ENCODE data around the gene NTM.

Gene NTM

DNA sequence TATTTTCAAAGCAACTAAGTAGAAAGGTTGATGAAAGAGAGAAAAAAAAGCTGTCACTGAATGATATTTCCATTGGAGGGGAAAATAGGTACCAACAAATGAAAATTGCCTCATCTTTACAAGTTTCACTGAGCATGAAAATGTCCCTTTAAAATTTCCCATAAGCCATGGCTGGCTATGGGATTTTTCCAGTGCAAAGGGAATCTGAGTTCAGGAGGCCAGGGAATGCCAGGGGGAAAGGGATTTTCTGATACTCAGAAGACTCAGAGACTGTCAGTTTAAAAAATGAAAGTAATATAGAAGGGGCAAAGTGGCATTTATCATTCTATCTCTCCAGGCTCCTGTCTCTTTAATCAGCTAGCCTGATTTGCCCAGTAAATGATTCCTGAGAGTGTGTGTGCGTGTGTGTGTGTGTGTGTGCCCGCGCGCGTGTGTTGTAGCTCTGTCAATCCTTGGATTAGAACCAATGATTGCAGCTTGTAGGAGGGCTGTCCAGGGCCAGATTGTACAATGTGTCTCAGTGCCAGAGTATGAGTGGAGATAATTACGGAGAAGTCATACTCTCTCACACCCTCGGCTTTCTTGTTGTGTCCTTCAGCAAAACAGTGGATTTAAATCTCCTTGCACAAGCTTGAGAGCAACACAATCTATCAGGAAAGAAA is at the start of gene NTM:
NTM (plus strand) TSS at position 526 of the 662 bp plus-strand sequence.
- Histone ChIP-seq H3K27me3 (ENCODE audit: control insufficient read depth, insufficient read depth, low read length) (no peaks in the 10 kb centered on the region), H3K27ac (no peak within 1 kb of the TSS), H3K4me1 (peaks cover 4% of the 10 kb centered on the region), H3K9me3 (ENCODE audit: control insufficient read depth, low read length) (no peaks in the 10 kb centered on the region), H3K4me3 (ENCODE audit: low read depth, low read length) (peak within 1 kb of the TSS; percentile 58), H2AFZ (peak within 1 kb of the TSS; percentile 3), H3K79me2 (no peaks in the 10 kb centered on the region), H3K4me2 (ENCODE audit: low read length) (peak within 1 kb of the TSS; percentile 62), H3K36me3 (ENCODE audit: control insufficient read depth, insufficient read depth, low read length) (no peaks in the 10 kb centered on the region), H3K9ac (no peak within 1 kb of the TSS)
- TF ChIP-seq, protein P1, sequence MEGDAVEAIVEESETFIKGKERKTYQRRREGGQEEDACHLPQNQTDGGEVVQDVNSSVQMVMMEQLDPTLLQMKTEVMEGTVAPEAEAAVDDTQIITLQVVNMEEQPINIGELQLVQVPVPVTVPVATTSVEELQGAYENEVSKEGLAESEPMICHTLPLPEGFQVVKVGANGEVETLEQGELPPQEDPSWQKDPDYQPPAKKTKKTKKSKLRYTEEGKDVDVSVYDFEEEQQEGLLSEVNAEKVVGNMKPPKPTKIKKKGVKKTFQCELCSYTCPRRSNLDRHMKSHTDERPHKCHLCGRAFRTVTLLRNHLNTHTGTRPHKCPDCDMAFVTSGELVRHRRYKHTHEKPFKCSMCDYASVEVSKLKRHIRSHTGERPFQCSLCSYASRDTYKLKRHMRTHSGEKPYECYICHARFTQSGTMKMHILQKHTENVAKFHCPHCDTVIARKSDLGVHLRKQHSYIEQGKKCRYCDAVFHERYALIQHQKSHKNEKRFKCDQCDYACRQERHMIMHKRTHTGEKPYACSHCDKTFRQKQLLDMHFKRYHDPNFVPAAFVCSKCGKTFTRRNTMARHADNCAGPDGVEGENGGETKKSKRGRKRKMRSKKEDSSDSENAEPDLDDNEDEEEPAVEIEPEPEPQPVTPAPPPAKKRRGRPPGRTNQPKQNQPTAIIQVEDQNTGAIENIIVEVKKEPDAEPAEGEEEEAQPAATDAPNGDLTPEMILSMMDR (IDR thresholded peaks at IDR 0.05): no peak

DNA sequence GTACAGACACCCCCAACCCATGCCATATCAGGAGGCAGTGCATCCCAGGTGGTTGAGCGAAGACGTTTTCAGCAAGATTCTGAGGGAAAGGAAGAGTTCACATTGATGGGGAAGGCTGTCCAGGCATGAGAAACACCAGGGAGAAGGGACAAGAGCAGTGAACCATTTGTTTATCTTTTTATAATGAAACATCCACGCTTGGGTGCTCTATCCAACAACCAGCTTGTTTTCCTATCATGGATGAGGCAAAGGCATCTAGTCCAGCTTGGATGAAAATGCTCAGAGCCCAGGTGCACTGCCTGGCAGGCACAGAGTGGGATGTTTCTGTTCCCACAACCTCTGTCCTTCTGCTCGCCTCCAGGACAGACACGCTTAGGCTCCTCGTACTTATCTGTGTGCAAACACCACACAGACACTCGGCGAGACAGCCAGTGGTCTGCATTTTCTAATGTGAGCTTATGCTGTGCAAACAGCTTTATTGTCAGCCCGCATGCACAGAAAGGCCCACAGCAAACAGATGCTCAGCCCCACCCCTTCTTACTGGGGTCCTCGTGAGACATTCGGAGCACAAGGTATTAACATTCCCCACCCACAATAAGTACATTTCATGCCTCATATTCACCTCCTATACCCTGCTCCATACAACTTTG is 45.4 kb upstream of the NTM start:
- Histone ChIP-seq H3K79me2 (no peaks in the 10 kb centered on the region), H3K9ac (no peak overlapping the region), H3K27ac (no peak overlapping the region), H3K27me3 (ENCODE audit: control insufficient read depth, insufficient read depth, low read length) (no peaks in the 10 kb centered on the region), H3K4me2 (ENCODE audit: low read length) (no peak overlapping the region), H3K4me3 (ENCODE audit: low read depth, low read length) (no peak overlapping the region), H3K9me3 (ENCODE audit: control insufficient read depth, low read length) (no peaks in the 10 kb centered on the region), H2AFZ (no peak overlapping the region), H3K4me1 (no peaks in the 10 kb centered on the region), H3K36me3 (ENCODE audit: control insufficient read depth, insufficient read depth, low read length) (no peaks in the 10 kb centered on the region)
- TF ChIP-seq, protein P1 (IDR thresholded peaks at IDR 0.05): no peak

DNA sequence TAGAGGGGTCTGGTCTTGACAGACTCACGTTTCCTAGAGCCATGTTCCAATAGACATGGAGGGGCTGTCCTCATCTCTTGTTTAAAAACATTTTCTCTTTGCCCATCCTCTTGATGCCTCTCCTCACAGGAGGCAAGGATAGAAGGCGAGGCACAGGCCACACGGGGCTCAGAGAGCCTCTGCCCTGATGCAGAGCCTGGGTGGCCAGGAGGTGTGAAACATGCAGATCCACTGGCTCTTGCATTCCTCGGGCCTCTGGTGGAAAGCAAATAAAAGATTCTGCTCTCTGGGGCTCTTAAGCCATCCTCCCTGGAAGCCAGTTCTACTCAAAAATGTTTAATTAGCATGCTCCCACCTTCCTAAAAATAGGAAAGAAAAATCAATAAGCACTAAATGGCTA is 43.6 kb upstream of the NTM start:
- TF ChIP-seq, protein P1 (IDR thresholded peaks at IDR 0.05): no peak
- H3K4me1 ChIP-seq: no peaks in the 10 kb centered on the region
- no peak overlapping the region for H2AFZ ChIP-seq
- H3K9me3 ChIP-seq (ENCODE audit: control insufficient read depth, low read length): no peaks in the 10 kb centered on the region
- H3K4me2 ChIP-seq (ENCODE audit: low read length): no peak overlapping the region
- H3K4me3 ChIP-seq (ENCODE audit: low read depth, low read length): no peak overlapping the region
- H3K9ac ChIP-seq: no peak overlapping the region
- no peaks in the 10 kb centered on the region for H3K79me2 ChIP-seq
- no peak overlapping the region for H3K27ac ChIP-seq
- H3K27me3 ChIP-seq (ENCODE audit: control insufficient read depth, insufficient read depth, low read length): no peaks in the 10 kb centered on the region
- H3K36me3 ChIP-seq (ENCODE audit: control insufficient read depth, insufficient read depth, low read length): no peaks in the 10 kb centered on the region

DNA sequence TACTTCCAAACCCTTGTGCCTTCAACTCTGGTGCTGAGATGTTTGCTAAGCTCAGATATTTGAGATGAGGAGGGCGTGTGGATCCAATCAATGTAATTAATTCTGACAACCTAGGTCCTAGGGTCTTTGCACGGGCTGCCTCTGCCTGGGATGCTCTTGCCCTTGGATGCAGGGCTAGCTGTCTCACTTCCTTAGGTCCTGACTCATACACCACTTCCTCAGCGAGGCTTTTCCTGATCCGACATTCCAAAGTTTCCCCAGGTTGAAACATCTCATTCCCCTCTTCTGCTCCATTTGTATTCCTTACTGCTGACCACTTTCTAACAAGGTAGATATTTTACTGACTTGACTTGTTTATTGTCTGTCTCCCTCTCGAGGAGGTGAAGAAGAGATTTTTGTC is 43.0 kb upstream of the NTM start:
- Histone ChIP-seq H2AFZ (no peak overlapping the region), H3K9me3 (ENCODE audit: control insufficient read depth, low read length) (no peaks in the 10 kb centered on the region), H3K9ac (no peak overlapping the region), H3K36me3 (ENCODE audit: control insufficient read depth, insufficient read depth, low read length) (no peaks in the 10 kb centered on the region), H3K4me2 (ENCODE audit: low read length) (no peak overlapping the region), H3K4me1 (no peaks in the 10 kb centered on the region), H3K27ac (no peak overlapping the region), H3K79me2 (no peaks in the 10 kb centered on the region), H3K27me3 (ENCODE audit: control insufficient read depth, insufficient read depth, low read length) (no peaks in the 10 kb centered on the region), H3K4me3 (ENCODE audit: low read depth, low read length) (no peak overlapping the region)
- TF ChIP-seq, protein P1 (IDR thresholded peaks at IDR 0.05): no peak

DNA sequence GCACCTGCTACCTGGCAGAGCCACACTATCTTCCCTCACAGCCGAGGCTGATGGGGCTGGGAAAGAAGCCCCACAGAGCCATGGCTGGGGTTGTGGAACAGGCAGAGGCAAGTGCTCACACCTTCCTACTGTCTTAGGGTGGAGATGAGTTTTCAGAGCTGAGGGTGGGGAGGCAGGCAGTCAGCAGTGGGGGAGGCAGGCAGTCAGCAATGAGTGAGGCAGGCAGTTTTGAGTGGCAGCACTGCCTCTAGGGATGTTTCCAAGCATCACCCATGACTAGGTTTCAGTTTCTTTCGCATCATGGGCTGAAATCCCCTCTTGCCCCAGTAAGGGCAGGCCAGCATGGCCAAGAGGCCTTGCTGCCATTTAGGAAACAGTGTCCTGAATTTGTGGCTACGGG is 41.6 kb upstream of the NTM start:
- Histone ChIP-seq H3K27ac (no peak overlapping the region), H3K79me2 (no peaks in the 10 kb centered on the region), H3K4me1 (no peaks in the 10 kb centered on the region), H3K9ac (no peak overlapping the region), H3K4me3 (ENCODE audit: low read depth, low read length) (no peak overlapping the region), H3K9me3 (ENCODE audit: control insufficient read depth, low read length) (no peaks in the 10 kb centered on the region), H3K4me2 (ENCODE audit: low read length) (no peak overlapping the region), H3K36me3 (ENCODE audit: control insufficient read depth, insufficient read depth, low read length) (no peaks in the 10 kb centered on the region), H3K27me3 (ENCODE audit: control insufficient read depth, insufficient read depth, low read length) (no peaks in the 10 kb centered on the region), H2AFZ (no peak overlapping the region)
- TF ChIP-seq, protein P1 (IDR thresholded peaks at IDR 0.05): no peak

All from parathyroid adenoma (tissue), 2 donors.